ENCODE measurements around the gene FOXJ2. TPM values are rescaled to one million over a fixed set of nuclear protein-coding genes. Genes with fewer than 3 reads are reported as not detected.

The FOXJ2 gene
- total and polyA plus RNA-seq, 10 of the 15 experiments (the other 5 are each of a cell fraction or from before 2014, with no cell fraction given) = 1.4 to 9.3 (median 4.8) TPM

- TF ChIP-seq E4F1 (IDR thresholded peaks at IDR 0.05; ENCODE audit: borderline replicate concordance, partially characterized antibody) = no peak
Observed at GRCh38 chr12:8087666-8088065, 55.1 kb downstream of the FOXJ2 start (continued).

- peak overlapping the region; percentile 70 for H3K27ac ChIP-seq (ENCODE audit: control insufficient read depth, insufficient read depth)
- RAD21 ChIA-PET (ENCODE audit: unreplicated experiment) = interaction anchor here (0.6 to 2.3 kb wide), 7 partner anchors 9 to 1672 kb away, joined by 3 to 7 read pairs (median 3); partner anchors contain the start of gene CD69
- peak; percentile 23; the same call in 1 of the 2 replicates for TF ChIP-seq CBFB (IDR thresholded peaks at IDR 0.05; ENCODE audit: low read depth)
- TF ChIP-seq HCFC1 (IDR thresholded peaks at IDR 0.05; ENCODE audit: low read length) = no peak
- peak; percentile 80 for TF ChIP-seq RUNX3 (IDR thresholded peaks at IDR 0.05; ENCODE audit: low read length)
- peak in 1 of 2 experiments; percentile 72; a peak in 1 of 4 replicates for TF ChIP-seq ETV6 (conservative IDR thresholded peaks at IDR 0.05 in 1 of 2, IDR thresholded peaks at IDR 0.05 in 1 of 2; ENCODE audit: borderline replicate concordance in 1 of 2, low read depth in 1 of 2)
- TF ChIP-seq ASH2L (IDR thresholded peaks at IDR 0.05; ENCODE audit: borderline replicate concordance, low read depth) = no peak
- TF ChIP-seq STAT1 (conservative IDR thresholded peaks at IDR 0.05) = no peak
- TF ChIP-seq PKNOX1 (IDR thresholded peaks at IDR 0.05) = peak; percentile 36; the same call in 1 of the 2 replicates
- 0 out of 4 replicates have a peak, but pooled peaks of 1 of the 2 experiments have one; percentile 21 for TF ChIP-seq IKZF2 (IDR thresholded peaks at IDR 0.05)
- peak; percentile 26; the same call in 1 of the 2 replicates for TF ChIP-seq HDGF (IDR thresholded peaks at IDR 0.05)
- peak; percentile 31; the same call in 1 of the 2 replicates for TF ChIP-seq ATF7 (IDR thresholded peaks at IDR 0.05; ENCODE audit: low read depth)
- TF ChIP-seq ZNF274 (IDR thresholded peaks at IDR 0.05; ENCODE audit: insufficient read depth, insufficient read length) = no peak
- peak; percentile 84 for ATAC-seq
- SMC1A ChIA-PET (ENCODE audit: uncharacterized antibody, unreplicated experiment) = interaction anchor here (0.6 to 2.1 kb wide), 10 partner anchors 10 to 570 kb away, joined by 3 to 8 read pairs (median 4); partner anchors contain the start of gene FAM90A1
- H3K79me2 ChIP-seq (ENCODE audit: control insufficient read depth, insufficient read depth, low read length) = peaks cover 56% of the 10 kb centered on the region
- in situ Hi-C loops (cut with MboI) = no loop called here
- no peak overlapping the region; the same call in none of the 2 replicates for H2AFZ ChIP-seq (ENCODE audit: control insufficient read depth, low read depth, low read length)
- no peaks in the 10 kb centered on the region for H3K27me3 ChIP-seq (replicated peaks in 1 of 2; ENCODE audit: control insufficient read depth in 2 of 2, insufficient read depth in 2 of 2, low read length in 1 of 2)
- CTCF ChIA-PET = interaction anchor here (0.8 to 2.7 kb wide), 7 partner anchors 9 to 155 kb away, joined by 3 to 10 read pairs (median 4); no protein-coding TSS in a partner anchor
- H3K36me3 ChIP-seq (ENCODE audit: control insufficient read depth in 2 of 2, insufficient read depth in 2 of 2, low read length in 1 of 2) = peaks cover 9 to 26% of the 10 kb centered on the region in 2 experiments
- H3K4me2 ChIP-seq (ENCODE audit: control insufficient read depth, insufficient read depth) = peak overlapping the region; percentile 94
- no peak for DNase-seq (ENCODE audit: low read depth, low spot score)
- FAIRE-seq = peak; percentile 79
- no peaks in the 10 kb centered on the region for H3K9me3 ChIP-seq (replicated peaks; ENCODE audit: control insufficient read depth, insufficient read depth, low read length)
- peak overlapping the region; percentile 43 for H3K4me3 ChIP-seq
- POLR2A ChIA-PET = interaction anchor here (0.8 to 2.7 kb wide), 5 partner anchors 10 to 118 kb away, joined by 3 to 13 read pairs (median 5); partner anchors contain the start of gene FOXJ2
- H4K20me1 ChIP-seq (ENCODE audit: control insufficient read depth, insufficient read depth) = no peaks in the 10 kb centered on the region
- intact Hi-C loops (cut with micrococcal nuclease; ENCODE audit: unreplicated experiment) = loop anchor here (10.0 kb wide), 1 partner anchor 154 kb away; the partner anchor contains the start of gene SLC2A3
- H3K4me1 ChIP-seq (ENCODE audit: control insufficient read depth, insufficient read depth, low read length) = peaks cover 12% of the 10 kb centered on the region
- 0 out of 2 replicates have a peak overlapping the region, but pooled peaks have one; percentile 2 for H3K9ac ChIP-seq (ENCODE audit: control insufficient read depth, insufficient read depth, low read length)
- WGBS (ENCODE audit: insufficient coverage, insufficient replicate concordance, low lambda C conversion rate, missing lambda C conversion rate) = 0% methylated on average over 3 of the region's 3 CpGs
- no TSS peak for BruUV-seq (replicated peaks)
Observed at GRCh38 chr12:8088574-8088973, 56.1 kb downstream of the FOXJ2 start.
